DOHH2 (cell line): ENCODE results near the gene PLA2G2E.

ENCODE experiments used
- H3F3A ChIP-seq: fragments of 200-600 bp; sonication (generic), shearing (Covaris generic); 2 replicates; pipeline ENCODE4 v1.6.0; 2016; ENCODE audit warnings: antibody characterized with exemption, mild to moderate bottlenecking; ENCODE audit not compliant: control insufficient read depth, insufficient read depth
- H3K27ac ChIP-seq: fragments of 200-600 bp; sonication (generic); 2 replicates; pipeline ENCODE4 v1.5.1; 2014; ENCODE audit warnings: low read depth, mild to moderate bottlenecking, low read length, moderate library complexity
- H3K27me3 ChIP-seq: fragments of 200-600 bp; sonication (generic); 2 replicates; pipeline ENCODE4 v1.6.1; 2014; ENCODE audit warnings: mild to moderate bottlenecking, low read length, mixed read lengths; ENCODE audit not compliant: control insufficient read depth
- H3K36me3 ChIP-seq: fragments of 200-600 bp; sonication (generic); 2 replicates; pipeline ENCODE4 v1.6.1; 2014; ENCODE audit warnings: mild to moderate bottlenecking, low read length, moderate library complexity, mixed read lengths; ENCODE audit not compliant: control insufficient read depth
- H3K4me1 ChIP-seq: fragments of 200-600 bp; sonication (generic); 2 replicates; pipeline ENCODE4 v1.6.1; 2014; ENCODE audit warnings: mild to moderate bottlenecking, low read length, mixed read lengths; ENCODE audit not compliant: control insufficient read depth
- H3K4me2 ChIP-seq: fragments of 200-600 bp; sonication (generic); 2 replicates; pipeline ENCODE4 v1.6.0; 2014; ENCODE audit warnings: mild to moderate bottlenecking, low read length, moderate library complexity
- H3K4me3 ChIP-seq: fragments of 200-600 bp; sonication (generic); 2 replicates; pipeline ENCODE4 v1.5.1; 2014; ENCODE audit warnings: mild to moderate bottlenecking, low read length, mixed read lengths
- H3K79me2 ChIP-seq: fragments of 200-600 bp; sonication (generic); 2 replicates; pipeline ENCODE4 v1.6.1; 2014; ENCODE audit warnings: mild to moderate bottlenecking, low read length, mixed read lengths; ENCODE audit not compliant: control insufficient read depth
- H3K9me2 ChIP-seq: fragments of 200-600 bp; sonication (generic); replicated peaks from 2 replicates; pipeline ENCODE4 v1.6.1; 2014; ENCODE audit warnings: mild to moderate bottlenecking, low read length, mixed read lengths; ENCODE audit not compliant: control insufficient read depth
- H3K9me3 ChIP-seq: fragments of 200-600 bp; sonication (generic); 2 replicates; pipeline ENCODE4 v1.6.1; 2014; ENCODE audit warnings: antibody characterized with exemption, low read length, mixed read lengths; ENCODE audit not compliant: control insufficient read depth, insufficient read depth
- H4K20me1 ChIP-seq: fragments of 200-600 bp; sonication (generic); 2 replicates; pipeline ENCODE4 v1.6.0; 2014; ENCODE audit warnings: low read depth, mild to moderate bottlenecking, antibody characterized with exemption, low read length, moderate library complexity; ENCODE audit not compliant: control insufficient read depth, insufficient read depth
- CTCF ChIP-seq: fragments of 200-600 bp; sonication (generic); IDR thresholded peaks from one replicate; pipeline ENCODE4 v1.5.1; 2014; ENCODE audit warnings: antibody characterized with exemption, mild to moderate bottlenecking, low read depth, low read length; ENCODE audit not compliant: poor library complexity, severe bottlenecking
- EZH2phosphoT487 ChIP-seq: fragments of 200-600 bp; sonication (generic); IDR thresholded peaks from 2 replicates; pipeline ENCODE4 v1.6.1; 2017; ENCODE audit warnings: borderline replicate concordance, mild to moderate bottlenecking, antibody characterized with exemption, low read length, moderate library complexity, mixed read lengths

PLA2G2E gene

GRCh38 chr1:19923137-19923952, at the start of gene PLA2G2E:
TSS of gene PLA2G2E (minus strand) at chr1:19923617. CDS start at chr1:19923559, 58 bp downstream.
- Histone ChIP-seq H3K9me2 (no peaks in the 10 kb centered on the region), H3K4me2 (no peak within 1 kb of the TSS), H3K79me2 (no peaks in the 10 kb centered on the region), H3K4me3 (no peak within 1 kb of the TSS), H3K27ac (no peak within 1 kb of the TSS), H3K4me1 (no peaks in the 10 kb centered on the region), H3K27me3 (no peaks in the 10 kb centered on the region), H3F3A (no peaks in the 10 kb centered on the region), H4K20me1 (no peaks in the 10 kb centered on the region), H3K9me3 (no peaks in the 10 kb centered on the region), H3K36me3 (no peaks in the 10 kb centered on the region)
- TF ChIP-seq CTCF (no peak), EZH2phosphoT487 (no peak)

GRCh38 chr1:19971664-19972063, 48.2 kb upstream of the PLA2G2E start:
- H3K79me2 ChIP-seq, result no peaks in the 10 kb centered on the region
- H3K4me3 ChIP-seq, result no peak overlapping the region
- no peaks in the 10 kb centered on the region for H4K20me1 ChIP-seq
- no peak overlapping the region for H3K4me2 ChIP-seq
- H3K4me1 ChIP-seq, result no peaks in the 10 kb centered on the region
- no peaks in the 10 kb centered on the region for H3K36me3 ChIP-seq
- H3K9me2 ChIP-seq, result no peaks in the 10 kb centered on the region
- TF ChIP-seq EZH2phosphoT487, result no peak
- no peak for TF ChIP-seq CTCF
- no peaks in the 10 kb centered on the region for H3F3A ChIP-seq
- H3K9me3 ChIP-seq, result no peaks in the 10 kb centered on the region
- H3K27ac ChIP-seq, result no peak overlapping the region
- no peaks in the 10 kb centered on the region for H3K27me3 ChIP-seq

GRCh38 chr1:19969898-19970660, 46.7 kb upstream of the PLA2G2E start:
- TF ChIP-seq EZH2phosphoT487, result no peak
- no peak for TF ChIP-seq CTCF
- Histone ChIP-seq H3K4me3 (no peak overlapping the region), H3K27ac (no peak overlapping the region), H3F3A (no peaks in the 10 kb centered on the region), H3K4me2 (no peak overlapping the region), H3K79me2 (no peaks in the 10 kb centered on the region), H3K4me1 (no peaks in the 10 kb centered on the region), H3K36me3 (no peaks in the 10 kb centered on the region), H4K20me1 (no peaks in the 10 kb centered on the region), H3K27me3 (no peaks in the 10 kb centered on the region), H3K9me2 (no peaks in the 10 kb centered on the region), H3K9me3 (no peaks in the 10 kb centered on the region)
